ENCODE results near the gene SYNDIG1.
"Not testable (repeated sequence)": the region's sequence is repeated elsewhere in the genome, so short reads cannot be mapped to it uniquely, and the experiment has no call there.

Gene SYNDIG1

DNA sequence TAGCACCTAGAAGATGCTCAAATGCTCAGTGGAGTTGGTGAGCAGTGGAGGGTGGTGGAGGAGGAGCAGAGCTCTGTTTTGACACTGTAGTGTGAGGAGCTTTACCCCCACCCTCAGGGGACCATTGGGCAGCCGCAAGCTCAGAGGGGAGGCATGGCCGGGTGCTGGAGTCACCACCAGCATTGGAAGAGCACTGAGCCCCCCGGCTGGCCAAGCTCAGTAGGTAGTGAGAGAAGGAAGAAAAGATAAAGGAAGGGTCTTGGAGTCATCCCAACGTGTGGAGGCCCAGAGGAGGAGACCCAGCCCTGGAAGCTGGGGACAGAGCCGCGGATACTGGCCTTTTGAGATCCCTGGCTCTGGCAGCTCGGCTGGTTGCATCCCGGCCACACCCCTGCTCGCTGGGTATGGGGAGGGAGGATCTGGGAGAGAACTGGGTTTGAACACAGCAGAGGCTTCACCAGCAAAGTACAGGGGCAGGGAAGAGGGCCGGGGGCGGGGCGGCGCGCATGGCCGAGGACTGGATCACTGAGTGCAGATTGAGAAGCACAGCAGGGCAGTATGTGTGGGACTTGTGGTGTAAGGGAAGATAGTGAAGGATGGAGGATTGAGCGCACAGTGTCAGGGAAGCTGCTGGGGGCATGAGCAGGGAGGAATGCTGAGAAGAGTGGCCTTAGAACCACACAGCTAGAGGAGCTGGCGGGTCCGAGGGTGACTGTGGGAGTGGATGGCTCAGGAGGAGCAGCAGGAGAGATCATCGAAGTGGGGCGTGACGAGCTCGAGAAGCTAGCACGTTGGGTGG lies 24.4 kb downstream of the SYNDIG1 start:
- DNase-seq, result no peak

DNA sequence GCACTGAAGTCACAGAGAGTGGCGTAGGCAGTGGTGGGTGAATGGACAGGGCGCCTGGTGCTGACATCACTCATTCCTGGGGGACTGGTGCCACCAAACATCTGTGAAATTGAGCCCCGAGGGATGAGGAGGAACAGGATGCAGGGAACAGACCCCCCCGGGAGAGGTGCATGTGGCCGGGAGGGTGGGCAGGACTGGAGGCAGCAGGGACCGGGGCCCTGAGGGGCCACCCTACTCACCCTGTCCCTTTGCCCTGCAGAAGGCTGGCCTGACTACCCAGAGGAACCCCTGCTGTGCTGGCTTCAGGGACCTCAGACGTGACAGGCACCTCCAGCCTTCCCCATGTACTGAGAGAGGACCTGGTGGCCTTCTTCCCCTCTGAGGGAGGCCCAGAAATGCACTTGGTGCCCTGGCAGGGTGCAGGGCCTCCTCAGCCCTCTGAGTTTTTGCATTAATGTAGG lies 25.1 kb downstream of the SYNDIG1 start:
- no peak for DNase-seq

DNA sequence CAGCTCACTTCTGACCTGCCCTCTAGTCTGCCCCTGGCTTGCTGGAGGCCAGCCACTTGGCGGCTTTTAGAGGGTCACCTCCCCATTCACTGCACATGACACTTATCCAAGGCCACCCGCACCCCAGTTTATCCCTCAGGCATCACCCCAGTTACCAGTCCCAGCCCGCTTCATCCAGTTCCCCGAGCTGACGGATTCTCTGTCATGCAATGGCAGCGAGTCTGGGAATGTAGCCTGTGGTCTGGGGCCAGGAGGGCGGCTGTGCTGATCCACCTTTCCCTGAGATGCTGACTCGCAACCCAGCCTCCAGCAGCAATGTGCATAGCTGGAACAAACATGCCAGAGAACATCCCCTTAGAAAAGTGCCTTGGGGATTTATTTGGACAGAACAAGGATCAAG lies 25.8 kb downstream of the SYNDIG1 start:
- no peak for DNase-seq

DNA sequence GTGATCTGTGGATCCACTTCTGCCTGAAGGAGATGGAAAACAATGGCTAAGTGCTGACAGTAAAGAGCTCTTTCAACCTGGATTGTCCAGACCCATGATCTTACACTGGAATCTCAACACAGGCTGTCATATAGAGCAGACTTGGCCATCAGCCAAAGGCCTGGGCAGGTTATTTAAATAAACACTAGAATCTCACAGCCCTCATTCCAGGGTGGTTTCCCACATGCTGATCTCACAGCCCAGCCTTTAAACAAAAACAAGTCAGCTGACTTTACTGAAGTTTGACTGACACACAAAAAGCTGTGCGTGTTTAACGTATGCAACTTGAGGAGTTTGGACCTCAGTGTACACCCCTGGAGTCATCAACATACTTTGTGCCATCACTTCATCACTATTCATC lies 28.4 kb downstream of the SYNDIG1 start:
- DNase-seq, result no peak

- DNase-seq, result no peak
Observed at GRCh38 chr20:24498641-24499040, 29.2 kb downstream of the SYNDIG1 start.

DNA sequence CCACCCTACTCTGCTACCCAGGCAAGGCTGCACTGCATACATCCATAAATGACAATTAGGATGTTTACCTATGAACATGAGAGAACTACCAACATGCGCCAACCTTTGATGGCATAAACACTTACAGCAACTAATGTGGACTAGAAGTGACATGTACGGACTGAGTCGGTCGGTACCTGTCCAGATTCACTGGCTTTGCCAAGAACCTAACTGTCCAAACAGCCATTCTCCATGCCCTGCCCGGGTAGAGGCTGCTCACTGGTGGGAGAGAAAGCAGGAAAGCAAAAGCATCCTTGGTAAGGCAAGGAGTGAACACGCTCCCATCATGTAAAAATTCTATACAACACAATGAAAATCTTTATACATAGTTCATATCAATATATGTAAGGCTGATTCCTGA lies 30.0 kb downstream of the SYNDIG1 start:
- no peak for DNase-seq

DNA sequence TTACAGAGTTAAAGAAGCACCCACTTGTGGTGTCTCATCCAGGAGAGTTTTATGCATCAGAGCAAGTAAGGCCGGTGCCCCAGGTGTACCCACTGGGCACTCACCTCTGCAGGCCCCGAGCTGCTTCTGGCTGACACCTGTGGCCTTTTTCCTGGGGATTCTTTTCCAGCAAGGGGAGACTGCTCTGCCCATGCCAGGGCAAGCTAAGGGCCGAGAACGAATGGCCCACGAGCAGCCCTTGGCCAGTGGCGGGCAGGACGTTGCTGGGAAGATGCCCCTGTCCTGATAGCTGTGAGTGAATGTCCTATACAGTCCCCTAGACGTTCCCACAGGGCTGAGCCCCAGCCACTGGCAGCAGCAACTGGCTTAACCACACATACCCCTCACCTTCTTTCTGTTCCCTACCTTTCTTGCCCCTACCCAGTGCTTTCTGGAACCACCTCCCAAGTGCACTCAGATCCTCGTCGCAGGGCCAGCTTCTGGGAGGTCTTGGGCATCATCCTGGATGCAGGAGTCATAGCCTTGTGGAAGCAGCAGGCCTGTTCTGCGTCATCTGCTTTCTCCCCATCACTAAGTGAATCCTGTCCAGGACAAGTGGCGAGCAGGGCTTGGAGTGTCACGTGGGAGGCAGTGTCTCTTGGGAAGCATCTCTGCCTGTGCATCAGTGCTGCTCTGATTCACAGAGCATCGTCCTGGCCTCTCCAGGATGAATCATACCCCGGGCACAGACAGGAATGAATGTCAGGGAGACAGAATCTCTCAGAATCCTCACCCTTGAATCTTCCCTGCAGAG lies 32.5 kb downstream of the SYNDIG1 start:
- no peak for DNase-seq

GRCh38 chr20:24502661-24503060 lies 33.2 kb downstream of the SYNDIG1 start:
- DNase-seq, result no peak

GRCh38 chr20:24503352-24503931 lies 34.0 kb downstream of the SYNDIG1 start:
- no peak for DNase-seq

DNA sequence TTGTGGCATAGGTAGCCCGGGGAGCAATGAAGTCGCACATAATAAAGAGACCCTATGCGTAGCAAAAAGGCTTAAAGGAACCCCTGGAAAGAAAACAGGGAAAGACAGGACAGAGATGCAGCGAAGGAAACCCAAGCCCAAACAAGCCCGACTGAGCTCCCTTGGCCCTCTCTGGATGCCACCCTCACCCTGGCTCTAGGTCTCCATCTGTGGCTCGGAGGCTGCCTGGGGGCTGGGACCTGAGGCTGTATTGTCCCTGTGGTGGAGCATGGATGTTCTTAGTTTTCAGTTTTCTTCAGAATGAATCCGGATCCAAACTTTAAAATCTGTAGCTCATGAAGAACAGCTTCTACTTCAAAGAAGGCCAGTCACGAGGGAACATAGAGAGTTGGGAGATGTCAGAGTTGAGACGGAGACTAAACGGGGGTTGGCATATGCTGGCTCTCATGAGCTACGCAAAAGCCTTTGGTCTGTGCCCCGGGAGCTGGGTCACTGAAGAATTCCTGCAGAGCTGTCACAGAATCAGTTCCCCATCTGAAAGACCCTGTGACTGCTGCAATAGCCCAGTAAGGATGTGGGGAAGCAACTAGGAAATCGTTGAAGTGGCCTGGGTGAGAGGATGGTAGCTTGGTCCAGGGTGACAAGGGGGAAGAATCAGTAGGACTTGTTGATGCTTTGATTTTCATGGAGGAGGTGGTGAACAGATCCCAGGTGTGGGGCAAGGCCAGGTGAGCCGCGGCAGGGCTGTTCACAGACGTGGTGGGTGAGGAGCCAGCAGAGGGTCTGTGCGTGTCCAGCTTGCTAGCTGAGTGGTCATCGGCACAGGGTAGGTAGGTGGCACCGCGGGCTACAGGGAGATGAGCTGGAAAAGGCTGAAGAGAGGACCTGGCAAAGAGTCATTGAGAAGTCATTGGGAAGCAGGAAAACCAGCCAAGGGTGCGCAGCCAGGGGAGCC lies 35.2 kb downstream of the SYNDIG1 start:
- no peak for DNase-seq

DNA sequence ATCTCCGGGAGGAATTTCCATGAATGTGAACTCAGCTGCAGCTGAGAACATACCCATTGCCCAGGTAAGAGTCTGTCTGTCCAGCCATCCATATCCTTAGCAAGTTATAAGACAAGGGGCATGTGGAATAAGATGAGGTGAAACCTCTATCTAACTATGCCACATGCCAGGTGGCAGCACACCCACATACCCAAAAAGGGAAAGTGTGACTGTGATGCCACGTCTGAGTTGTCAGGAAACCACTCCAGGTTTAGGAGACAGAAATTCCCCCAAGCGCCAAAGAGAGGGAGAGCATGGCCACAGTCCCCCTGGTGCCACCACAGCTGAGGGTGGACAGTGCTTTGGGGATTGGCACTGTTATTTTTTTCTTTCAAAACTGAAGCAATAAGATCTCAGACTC lies 36.7 kb downstream of the SYNDIG1 start:
- DNase-seq, result no peak

- DNase-seq, result no peak
Observed at GRCh38 chr20:24506696-24507095, 37.3 kb downstream of the SYNDIG1 start.

- DNase-seq, result no peak
Observed at GRCh38 chr20:24507182-24507853, 37.9 kb downstream of the SYNDIG1 start.

- DNase-seq, result not testable (repeated sequence)
Observed at GRCh38 chr20:24512441-24512840, 43.0 kb downstream of the SYNDIG1 start.

GRCh38 chr20:24518515-24518914 lies 49.1 kb downstream of the SYNDIG1 start:
- DNase-seq, result no peak

- DNase-seq, result no peak
Observed at GRCh38 chr20:24519476-24519875, 50.0 kb downstream of the SYNDIG1 start.

GRCh38 chr20:24521032-24521431 lies 51.6 kb downstream of the SYNDIG1 start:
- DNase-seq, result no peak

GRCh38 chr20:24522452-24523330 lies 53.3 kb downstream of the SYNDIG1 start:
- no peak for DNase-seq

- DNase-seq, result no peak
Observed at GRCh38 chr20:24523661-24524060, 54.2 kb downstream of the SYNDIG1 start.

DNA sequence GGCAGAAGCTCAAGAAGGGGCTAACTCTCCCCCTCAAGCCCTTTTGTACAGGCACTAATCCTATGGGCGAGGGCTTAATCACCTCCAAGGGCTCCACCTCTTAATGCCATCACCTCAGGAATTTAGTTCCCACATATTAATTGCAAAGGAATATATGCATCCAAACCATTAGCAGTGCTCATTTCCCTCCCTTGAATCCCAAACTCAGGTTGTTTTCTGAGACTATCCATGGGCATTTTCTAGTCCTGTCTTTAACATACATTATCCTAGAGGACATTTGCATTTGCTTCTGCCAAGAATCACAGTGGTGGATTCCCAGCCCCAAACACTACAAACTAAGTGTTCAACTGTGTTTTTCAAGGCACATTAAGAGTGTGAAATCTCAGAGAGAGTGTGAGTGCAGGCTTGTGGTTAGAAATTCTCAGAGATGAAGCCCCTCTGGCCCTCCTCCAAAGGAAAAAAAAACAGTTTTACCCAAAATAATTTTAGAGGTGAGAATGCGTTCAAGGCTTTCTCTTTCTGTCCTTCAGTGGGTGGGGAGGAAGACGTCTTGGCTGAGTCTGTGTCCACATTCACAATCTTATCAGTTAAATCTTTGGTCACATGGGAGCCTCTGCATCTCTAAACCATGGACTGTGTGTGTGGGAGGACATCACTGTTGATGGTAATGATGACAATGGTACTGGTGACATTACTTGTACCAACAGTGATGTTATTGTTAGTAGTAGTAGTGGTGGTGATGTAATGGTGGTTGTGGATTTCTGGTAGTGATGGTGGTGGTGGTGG lies 59.3 kb downstream of the SYNDIG1 start:
- DNase-seq, result no peak
